A549 (cell line): ENCODE data around the gene PGS1.
A peak's percentile ranks its signal among the peaks of the same experiment; 100 is the strongest.

Source experiments
- CBX2 ChIP-seq: fragments of 200-600 bp; sonication (generic); IDR thresholded peaks from 2 replicates; pipeline ENCODE4 v1.6.1; 2016; ENCODE audit warnings: low read depth, mild to moderate bottlenecking, borderline replicate concordance
- CBX8 ChIP-seq: fragments of 200-600 bp; sonication (generic); IDR thresholded peaks from 2 replicates; pipeline ENCODE4 v1.6.1; 2016
- CHD2 ChIP-seq: fragments of 150-350 bp; IDR thresholded peaks from 2 replicates; pipeline ENCODE4 v1.6.1; 2014; ENCODE audit warnings: low read length; ENCODE audit not compliant: partially characterized antibody
- CTCF ChIP-seq: fragments of >200 bp; sonication (Bioruptor Twin); formaldehyde crosslinking; IDR thresholded peaks from 3 replicates; pipeline ENCODE4 v1.5.1; 2016
- EP300 ChIP-seq, 2 experiments: fragments of >200 bp; sonication (Bioruptor Twin); formaldehyde crosslinking; IDR thresholded peaks; 2 replicates in 1 of 2; 3 replicates in 1 of 2; pipeline ENCODE4 v1.6.1; 2016 to 2017
- HDAC2 ChIP-seq: fragments of 200-600 bp; sonication (generic); IDR thresholded peaks from 2 replicates; pipeline ENCODE4 v1.6.1; 2016
- JUNB ChIP-seq: fragments of >200 bp; sonication (Bioruptor Twin); formaldehyde crosslinking; IDR thresholded peaks from 2 replicates; pipeline ENCODE4 v1.6.1; 2016
- MAX ChIP-seq: IDR thresholded peaks from 2 replicates; pipeline ENCODE4 v1.6.1; 2012
- MAZ ChIP-seq: fragments of 150-350 bp; IDR thresholded peaks from 2 replicates; pipeline ENCODE4 v1.6.1; 2014; ENCODE audit warnings: antibody characterized with exemption, low read depth, low read length, borderline replicate concordance
- PHF8 ChIP-seq: fragments of 200-600 bp; sonication (generic); IDR thresholded peaks from 2 replicates; pipeline ENCODE4 v1.6.1; 2016; ENCODE audit warnings: low read depth, mild to moderate bottlenecking, antibody characterized with exemption, moderate library complexity, borderline replicate concordance
- POLR2A ChIP-seq: IDR thresholded peaks from 2 replicates; pipeline ENCODE4 v1.6.1; 2012; ENCODE audit warnings: mild to moderate bottlenecking, low read length
- RCOR1 ChIP-seq: fragments of 150-350 bp; IDR thresholded peaks from 2 replicates; pipeline ENCODE4 v1.6.1; 2014; ENCODE audit warnings: antibody characterized with exemption, low read length, low read depth
- SREBF2 ChIP-seq: fragments of 450-650 bp; IDR thresholded peaks from 2 replicates; pipeline ENCODE4 v1.6.1; 2014; ENCODE audit warnings: mild to moderate bottlenecking, moderate library complexity
- USF2 ChIP-seq: fragments of 450-650 bp; IDR thresholded peaks from 2 replicates; pipeline ENCODE4 v1.6.1; 2014; ENCODE audit warnings: antibody characterized with exemption

- no peak for TF ChIP-seq POLR2A
- TF ChIP-seq USF2: no peak
- peak; percentile 40; the same call in 1 of the 2 replicates for TF ChIP-seq MAX
- TF ChIP-seq RCOR1: no peak
- no peak for TF ChIP-seq CTCF
- no peak for TF ChIP-seq CBX2
- no peak for TF ChIP-seq HDAC2
- TF ChIP-seq CHD2: no peak
- TF ChIP-seq CBX8: no peak
- TF ChIP-seq PHF8: no peak
- no peak for TF ChIP-seq EP300 (IDR thresholded peaks at IDR 0.05)
- no peak for TF ChIP-seq MAZ
- no peak for TF ChIP-seq JUNB
- no peak for TF ChIP-seq SREBF2
These were observed 20.5 kb upstream of the PGS1 start for GRCh38 chr17:78357672-78358537.
